CD4-positive, alpha-beta memory T cell (primary cell): ENCODE results near the gene UNKL. TPM values are rescaled to one million over a fixed set of nuclear protein-coding genes. Genes with fewer than 3 reads are reported as not detected.

Source experiments
- CTCF ChIA-PET: fragments of 350-600 bp; sonication (Branson Sonifier 250); formaldehyde crosslinking; loops from one replicate; lab custom pipeline; 2021; ENCODE audit warnings: inconsistent platforms; ENCODE audit not compliant: partially characterized antibody; lab: Charles Lee
- POLR2A ChIA-PET: fragments of 350-600 bp; sonication (Branson Sonifier 250); formaldehyde crosslinking; loops from one replicate; lab custom pipeline; 2021; ENCODE audit not compliant: partially characterized antibody; lab: Charles Lee
- DNase-seq, 5 donors: peaks; one replicate each; pipeline versions ENCODE4 v3.0.0 to v3.0.0-alpha.2; 2020 to 2022; ENCODE audit warnings: mixed read lengths in 1 of 5
- H3K27ac ChIP-seq: one replicate; pipeline ENCODE4 v1.7.0; 2013; ENCODE audit warnings: low read depth, low read length
- H3K27me3 ChIP-seq: 2 replicates; pipeline ENCODE4 v1.7.0; 2013; ENCODE audit warnings: mild to moderate bottlenecking, low read length, moderate library complexity; ENCODE audit not compliant: insufficient read depth
- H3K36me3 ChIP-seq: 2 replicates; pipeline ENCODE4 v1.7.0; 2013; ENCODE audit warnings: mild to moderate bottlenecking, low read length, moderate library complexity; ENCODE audit not compliant: insufficient read depth
- H3K4me1 ChIP-seq: 2 replicates; pipeline ENCODE4 v1.7.0; 2013; ENCODE audit warnings: mild to moderate bottlenecking, low read length, moderate library complexity; ENCODE audit not compliant: insufficient read depth
- H3K4me3 ChIP-seq, 2 donors: one replicate each; pipeline ENCODE4 v1.7.0; 2013; ENCODE audit warnings: low read length in 2 of 2, mild to moderate bottlenecking in 1 of 2
- H3K9me3 ChIP-seq, 2 donors: one replicate each; pipeline ENCODE4 v1.7.0; 2013; ENCODE audit warnings: low read length in 2 of 2, control low read depth in 1 of 2; ENCODE audit not compliant: control insufficient read depth in 1 of 2
- H3K27ac Mint-ChIP-seq, 7 donors: one replicate each; pipeline ENCODE4 v1.8.0; 2020 to 2021; ENCODE audit warnings: mixed read lengths in 7 of 7, mild to moderate bottlenecking in 6 of 7, inconsistent platforms in 3 of 7, moderate library complexity in 3 of 7
- H3K27me3 Mint-ChIP-seq, 2 donors: one replicate each; pipeline ENCODE4 v1.8.0; 2020 to 2021; ENCODE audit warnings: mixed read lengths in 2 of 2
- H3K36me3 Mint-ChIP-seq, 2 donors: one replicate each; pipeline ENCODE4 v1.8.0; 2020 to 2021; ENCODE audit warnings: mixed read lengths in 2 of 2, inconsistent platforms in 1 of 2, mild to moderate bottlenecking in 1 of 2
- H3K4me1 Mint-ChIP-seq, 4 donors: one replicate each; pipeline ENCODE4 v1.8.0; 2020 to 2021; ENCODE audit warnings: mixed read lengths in 4 of 4, mild to moderate bottlenecking in 1 of 4
- H3K4me3 Mint-ChIP-seq, 8 donors: one replicate each; pipeline ENCODE4 v1.8.0; 2020 to 2021; ENCODE audit warnings: mixed read lengths in 8 of 8, mild to moderate bottlenecking in 7 of 8, moderate library complexity in 6 of 8, inconsistent platforms in 3 of 8
- H3K9me3 Mint-ChIP-seq, 8 donors: one replicate each; pipeline ENCODE4 v1.8.0; 2020 to 2021; ENCODE audit warnings: mixed read lengths in 8 of 8, mild to moderate bottlenecking in 5 of 8, inconsistent platforms in 3 of 8, moderate library complexity in 1 of 8
- intact Hi-C: fragments of 100-400 bp; cut with micrococcal nuclease; formaldehyde crosslinking; loops from one replicate; pipeline ENCODE4 v1.15.1; 2023
- polyA plus RNA-seq, 2 donors: library from polyadenylated mRNA; unstranded; fragments of 300-500 nt; fragmentation: Illumina TruSeq; gene quantifications; one replicate each; pipeline ENCODE4 v1.2.3, GENCODE V29; 2021
- total RNA-seq, 2 experiments: library from RNA; stranded (reverse); gene quantifications; one replicate each; pipeline ENCODE4 v1.2.3, GENCODE V29; 2021

UNKL gene
- total and polyA plus RNA-seq, 4 experiments from 2014 or later: 1.3 to 122 (median 59.5) TPM

DNA sequence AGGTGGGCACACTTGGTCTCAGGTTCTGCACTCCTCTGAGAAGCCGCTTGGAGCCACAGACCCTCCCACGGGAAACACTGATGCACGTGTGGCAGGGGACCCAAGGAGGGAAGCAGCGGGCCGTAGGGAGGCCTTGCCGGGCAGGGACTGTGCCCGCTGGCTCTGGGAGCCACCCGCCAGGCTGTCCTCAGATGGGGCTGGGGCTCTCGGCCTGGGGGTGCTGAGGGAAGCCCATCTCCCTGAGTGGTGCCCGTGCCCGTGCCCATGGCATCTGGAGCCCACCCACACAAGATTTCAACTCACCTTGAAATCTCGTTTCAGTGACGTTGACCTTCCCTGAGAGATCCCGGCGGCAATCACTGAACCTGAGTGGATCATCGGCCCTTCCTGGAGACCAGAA is 42.4 kb upstream of the UNKL start:
- DNase-seq: no peak
- Mint-ChIP-seq H3K36me3 (peaks cover 3 to 23% of the 10 kb centered on the region in 2 donors), H3K27ac (no peak overlapping the region), H3K27me3 (no peaks in the 10 kb centered on the region), H3K4me3 (no peak overlapping the region), H3K4me1 (peaks cover 0 to 2% (median 0%) of the 10 kb centered on the region in 4 donors), H3K9me3 (no peaks in the 10 kb centered on the region)
- Histone ChIP-seq H3K9me3 (no peaks in the 10 kb centered on the region), H3K4me3 (no peak overlapping the region), H3K27me3 (no peaks in the 10 kb centered on the region), H3K36me3 (peaks cover 17% of the 10 kb centered on the region), H3K4me1 (no peaks in the 10 kb centered on the region), H3K27ac (no peak overlapping the region)
- POLR2A ChIA-PET: no interaction called here
- intact Hi-C loops: no loop called here
- CTCF ChIA-PET: no interaction called here

DNA sequence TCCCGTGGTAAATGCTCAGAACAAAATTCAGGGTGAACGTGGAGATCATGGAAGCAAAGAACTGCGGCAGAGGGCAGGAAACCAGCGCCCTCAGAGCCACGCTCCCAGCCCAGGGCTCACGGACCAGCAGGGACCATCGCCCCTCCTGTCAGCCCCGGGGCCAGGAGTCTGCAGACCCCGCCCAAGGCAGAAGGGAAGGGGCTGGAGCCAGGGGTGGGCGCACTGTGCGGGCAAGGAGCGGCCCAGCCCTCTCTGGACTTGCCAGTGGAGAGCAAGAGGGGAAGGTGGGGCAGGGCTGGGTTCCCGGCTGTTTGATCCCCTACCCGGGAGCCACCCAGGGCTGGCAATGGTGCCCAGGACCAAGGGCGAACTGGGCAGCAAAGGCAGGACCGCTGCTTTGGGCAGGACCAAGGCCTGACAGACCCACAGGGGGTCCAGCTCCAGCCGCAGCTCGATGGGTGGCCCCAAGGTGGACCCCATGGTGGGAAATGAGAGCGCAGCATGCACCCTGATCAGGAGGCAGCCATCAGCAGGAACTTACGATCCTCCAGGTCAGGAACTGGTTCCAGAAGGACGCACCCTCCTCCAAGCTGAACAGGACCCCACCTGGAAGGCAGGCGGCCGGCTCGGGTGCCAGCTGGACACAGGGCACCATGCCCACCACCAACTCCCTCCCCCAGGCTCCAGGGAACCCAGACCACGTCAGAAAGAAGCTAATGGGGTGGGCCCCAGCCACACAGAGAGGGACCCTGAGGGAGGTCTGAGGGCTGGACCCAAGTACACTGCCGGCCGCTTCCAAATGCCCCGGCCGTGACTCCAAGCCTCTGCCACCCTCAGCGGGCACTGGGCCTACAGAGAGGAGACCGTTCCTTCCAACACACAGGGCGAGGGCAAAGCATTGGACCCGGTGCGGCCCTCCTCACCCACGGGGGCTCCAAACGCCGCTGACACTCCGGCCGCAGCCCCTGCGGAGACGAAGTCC is 41.0 kb upstream of the UNKL start:
- peaks cover 6 to 23% of the 10 kb centered on the region in 2 donors for H3K36me3 Mint-ChIP-seq
- H3K27ac Mint-ChIP-seq: no peak overlapping the region
- Histone ChIP-seq H3K4me3 (no peak overlapping the region), H3K27ac (no peak overlapping the region), H3K9me3 (no peaks in the 10 kb centered on the region), H3K27me3 (no peaks in the 10 kb centered on the region), H3K4me1 (no peaks in the 10 kb centered on the region), H3K36me3 (peaks cover 6% of the 10 kb centered on the region)
- no peaks in the 10 kb centered on the region for H3K27me3 Mint-ChIP-seq
- ChIA-PET POLR2A (no interaction called here), CTCF (no interaction called here)
- H3K4me1 Mint-ChIP-seq: no peaks in the 10 kb centered on the region
- DNase-seq: no peak
- no peak overlapping the region for H3K4me3 Mint-ChIP-seq
- intact Hi-C loops: no loop called here
- H3K9me3 Mint-ChIP-seq: no peaks in the 10 kb centered on the region

DNA sequence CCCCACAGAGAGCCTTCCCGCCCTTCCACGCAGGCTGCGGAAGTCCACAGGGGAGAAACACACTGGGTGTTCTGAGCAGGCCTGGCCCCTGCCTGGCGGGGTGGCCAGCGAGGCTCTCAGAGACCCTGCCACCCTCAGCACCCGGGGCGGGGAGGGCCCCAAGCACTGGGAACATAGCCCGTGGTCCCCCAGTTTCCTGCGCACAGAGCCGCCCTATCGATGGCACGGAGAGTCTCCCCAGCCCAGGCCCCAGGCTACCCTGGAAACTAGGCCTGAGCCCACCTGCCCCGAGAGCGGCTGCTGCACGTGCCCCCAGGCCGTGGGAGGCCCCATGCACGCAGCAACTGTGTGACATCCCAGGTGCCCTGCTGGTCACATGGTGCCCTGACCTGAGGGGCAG is 40.1 kb upstream of the UNKL start:
- ChIA-PET CTCF (no interaction called here), POLR2A (no interaction called here)
- DNase-seq: no peak
- no peak overlapping the region for H3K4me3 ChIP-seq
- H3K36me3 ChIP-seq: peaks cover 5% of the 10 kb centered on the region
- Mint-ChIP-seq H3K4me1 (no peaks in the 10 kb centered on the region), H3K9me3 (no peaks in the 10 kb centered on the region), H3K27ac (peak overlapping the region in 1 of 7 donors; percentile 87), H3K27me3 (no peaks in the 10 kb centered on the region), H3K4me3 (no peak overlapping the region), H3K36me3 (peaks cover 6 to 24% of the 10 kb centered on the region in 2 donors)
- no peaks in the 10 kb centered on the region for H3K9me3 ChIP-seq
- H3K27me3 ChIP-seq: no peaks in the 10 kb centered on the region
- H3K4me1 ChIP-seq: no peaks in the 10 kb centered on the region
- no peak overlapping the region for H3K27ac ChIP-seq
- intact Hi-C loops: no loop called here

DNA sequence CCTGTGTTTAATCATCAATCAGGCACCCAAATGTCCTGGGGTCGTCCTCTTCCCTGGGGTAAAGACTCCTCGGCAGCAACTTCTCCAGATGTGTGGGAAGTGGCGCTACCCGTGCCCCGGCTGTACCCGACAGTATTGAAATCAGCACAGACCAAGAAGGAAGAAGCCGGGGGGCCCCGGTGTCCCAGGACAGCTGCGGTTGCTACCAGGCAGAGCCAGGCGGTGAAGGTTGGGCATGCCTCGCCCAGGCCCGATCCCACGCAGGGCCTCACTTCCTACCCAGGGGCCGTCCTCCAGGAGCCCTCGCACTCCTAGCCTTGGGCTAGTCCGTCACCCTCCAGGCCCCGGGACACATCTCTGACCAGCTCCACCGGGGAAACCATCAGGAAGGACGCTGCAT is 38.8 kb upstream of the UNKL start:
- Histone ChIP-seq H3K36me3 (peaks cover 5% of the 10 kb centered on the region), H3K27me3 (no peaks in the 10 kb centered on the region), H3K9me3 (no peaks in the 10 kb centered on the region), H3K27ac (no peak overlapping the region), H3K4me1 (no peaks in the 10 kb centered on the region), H3K4me3 (no peak overlapping the region)
- H3K36me3 Mint-ChIP-seq: peaks cover 6 to 22% of the 10 kb centered on the region in 2 donors
- peak overlapping the region in 3 of 8 donors; percentile 64 to 70 (median 64) for H3K4me3 Mint-ChIP-seq
- intact Hi-C loops: no loop called here
- CTCF ChIA-PET: no interaction called here
- no peaks in the 10 kb centered on the region for H3K9me3 Mint-ChIP-seq
- POLR2A ChIA-PET: no interaction called here
- H3K27me3 Mint-ChIP-seq: no peaks in the 10 kb centered on the region
- DNase-seq: no peak
- H3K4me1 Mint-ChIP-seq: no peaks in the 10 kb centered on the region
- H3K27ac Mint-ChIP-seq: peak overlapping the region in 3 of 7 donors; percentile 64 to 92 (median 87)

DNA sequence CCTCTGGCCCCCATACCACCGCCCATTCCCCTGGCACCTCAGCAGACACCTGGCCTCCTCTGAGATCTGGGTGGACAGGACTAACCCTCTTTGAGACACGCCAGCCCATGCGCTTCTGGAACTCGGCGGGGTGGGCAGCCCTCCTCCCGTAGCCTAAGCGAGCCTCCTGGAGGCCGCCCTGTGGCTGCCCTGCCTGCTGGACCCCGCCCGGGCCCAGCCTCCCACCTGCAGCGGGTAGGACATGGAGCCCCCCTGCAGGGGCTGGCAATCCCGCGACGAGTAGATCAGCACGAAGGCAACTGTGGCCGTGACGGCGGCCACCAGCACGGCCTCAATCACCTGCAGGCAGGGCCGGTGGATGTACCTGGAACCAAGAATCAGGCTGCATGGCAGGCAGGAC is 38.0 kb upstream of the UNKL start:
- H3K4me3 ChIP-seq: no peak overlapping the region
- no peaks in the 10 kb centered on the region for H3K27me3 Mint-ChIP-seq
- CTCF ChIA-PET: no interaction called here
- peaks cover 5% of the 10 kb centered on the region for H3K36me3 ChIP-seq
- H3K36me3 Mint-ChIP-seq: peaks cover 6 to 23% of the 10 kb centered on the region in 2 donors
- no peaks in the 10 kb centered on the region for H3K4me1 ChIP-seq
- intact Hi-C loops: no loop called here
- DNase-seq: no peak
- H3K27ac Mint-ChIP-seq: no peak overlapping the region
- no peaks in the 10 kb centered on the region for H3K9me3 Mint-ChIP-seq
- H3K27ac ChIP-seq: no peak overlapping the region
- no peak overlapping the region for H3K4me3 Mint-ChIP-seq
- POLR2A ChIA-PET: no interaction called here
- H3K9me3 ChIP-seq: no peaks in the 10 kb centered on the region
- no peaks in the 10 kb centered on the region for H3K4me1 Mint-ChIP-seq
- H3K27me3 ChIP-seq: no peaks in the 10 kb centered on the region

DNA sequence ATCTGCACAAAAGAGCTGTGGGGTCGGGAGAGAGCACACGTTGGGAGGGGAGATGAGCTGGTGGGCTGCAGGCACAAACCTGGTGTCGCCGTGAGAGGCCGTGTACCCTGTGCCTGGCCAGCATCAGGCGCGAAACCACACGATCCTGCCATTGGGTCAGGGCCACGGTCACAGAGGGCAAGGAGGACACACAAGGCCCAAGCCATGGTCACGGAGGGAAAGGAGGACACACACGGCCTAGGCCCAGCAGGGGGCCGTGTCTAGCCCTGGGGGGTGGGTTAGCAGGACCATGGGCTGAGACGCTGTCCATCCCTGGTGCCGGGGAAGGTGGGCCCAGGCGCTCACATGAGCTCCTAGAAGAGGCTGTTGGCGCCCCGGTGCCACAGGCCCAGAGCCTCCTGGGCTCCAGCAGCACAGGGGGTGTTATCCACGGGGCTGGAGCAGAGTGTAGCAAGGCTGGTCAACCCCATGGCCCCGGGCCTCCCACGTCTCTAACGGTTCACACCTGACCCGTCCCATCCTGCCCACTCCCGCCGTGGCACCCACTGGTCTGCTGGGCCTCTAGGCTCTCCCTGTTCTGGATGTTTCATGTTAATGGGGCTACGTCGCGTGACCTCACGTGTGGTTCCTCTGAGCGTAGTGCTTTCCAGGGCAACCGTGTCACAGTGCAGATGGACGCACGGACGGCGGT is 37.3 kb upstream of the UNKL start:
- no peaks in the 10 kb centered on the region for H3K9me3 Mint-ChIP-seq
- H3K4me1 Mint-ChIP-seq: no peaks in the 10 kb centered on the region
- H3K4me3 Mint-ChIP-seq: no peak overlapping the region
- ChIA-PET POLR2A (no interaction called here), CTCF (no interaction called here)
- intact Hi-C loops: no loop called here
- no peak for DNase-seq
- no peaks in the 10 kb centered on the region for H3K9me3 ChIP-seq
- peak overlapping the region in 2 of 7 donors; percentile 17 to 63 for H3K27ac Mint-ChIP-seq
- no peak overlapping the region for H3K4me3 ChIP-seq
- peaks cover 5% of the 10 kb centered on the region for H3K36me3 ChIP-seq
- H3K27me3 ChIP-seq: no peaks in the 10 kb centered on the region
- no peaks in the 10 kb centered on the region for H3K4me1 ChIP-seq
- no peak overlapping the region for H3K27ac ChIP-seq
- no peaks in the 10 kb centered on the region for H3K27me3 Mint-ChIP-seq
- H3K36me3 Mint-ChIP-seq: peaks cover 6 to 23% of the 10 kb centered on the region in 2 donors

DNA sequence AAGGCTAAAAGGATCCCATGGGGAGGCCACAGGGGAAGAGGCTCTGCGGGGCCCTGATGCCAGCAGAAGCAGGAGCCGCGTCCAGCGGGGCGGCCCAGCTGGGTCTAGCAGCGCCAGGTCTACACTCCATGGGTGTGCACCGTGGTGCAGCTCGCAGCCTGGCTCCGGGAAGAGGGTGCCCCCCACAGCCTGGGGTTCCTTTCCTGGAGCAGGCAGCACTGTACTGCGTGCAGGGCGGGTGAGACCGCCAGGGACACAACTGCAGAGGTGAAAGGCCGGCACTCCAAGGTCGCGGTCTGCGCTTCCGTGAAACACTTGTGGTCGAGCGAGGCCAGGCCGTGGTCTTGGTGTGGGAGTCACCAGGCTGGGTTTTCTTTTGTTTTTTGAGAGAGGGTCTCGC is 36.3 kb upstream of the UNKL start:
- H3K9me3 ChIP-seq: no peaks in the 10 kb centered on the region
- H3K9me3 Mint-ChIP-seq: no peaks in the 10 kb centered on the region
- H3K4me1 ChIP-seq: no peaks in the 10 kb centered on the region
- H3K27me3 Mint-ChIP-seq: no peaks in the 10 kb centered on the region
- no peaks in the 10 kb centered on the region for H3K27me3 ChIP-seq
- no peak overlapping the region for H3K4me3 Mint-ChIP-seq
- CTCF ChIA-PET: no interaction called here
- no peak overlapping the region for H3K27ac Mint-ChIP-seq
- no peak for DNase-seq
- H3K36me3 Mint-ChIP-seq: peaks cover 6 to 24% of the 10 kb centered on the region in 2 donors
- intact Hi-C loops: no loop called here
- POLR2A ChIA-PET: no interaction called here
- no peak overlapping the region for H3K27ac ChIP-seq
- no peaks in the 10 kb centered on the region for H3K4me1 Mint-ChIP-seq
- peaks cover 5% of the 10 kb centered on the region for H3K36me3 ChIP-seq
- H3K4me3 ChIP-seq: no peak overlapping the region
